GM23248 (cell line): ENCODE measurements around the gene DENND1A. TPM values are rescaled to one million over a fixed set of nuclear protein-coding genes. Genes with fewer than 3 reads are reported as not detected.

ENCODE experiments used
- DNase-seq: peaks from one replicate; pipeline ENCODE4 v3.0.0-alpha.2; 2015
- H2AFZ ChIP-seq: fragments of 200-600 bp; sonication (generic); 2 replicates; pipeline ENCODE4 v1.6.1; 2016; ENCODE audit warnings: antibody characterized with exemption
- H3F3A ChIP-seq: fragments of 200-600 bp; sonication (generic); 2 replicates; pipeline ENCODE4 v1.6.1; 2016; ENCODE audit warnings: mild to moderate bottlenecking, antibody characterized with exemption, mixed run types; ENCODE audit not compliant: insufficient read depth
- H3K27ac ChIP-seq: fragments of 200-600 bp; sonication (generic); 2 replicates; pipeline ENCODE4 v1.5.1; 2016; ENCODE audit warnings: mild to moderate bottlenecking
- H3K27me3 ChIP-seq: fragments of 200-600 bp; sonication (generic); replicated peaks from 2 replicates; pipeline ENCODE4 v1.6.1; 2016; ENCODE audit warnings: mild to moderate bottlenecking; ENCODE audit not compliant: insufficient read depth
- H3K36me3 ChIP-seq: fragments of 200-600 bp; sonication (generic); 2 replicates; pipeline ENCODE4 v1.6.1; 2016; ENCODE audit warnings: low read depth, mild to moderate bottlenecking
- H3K4me1 ChIP-seq: fragments of 200-600 bp; sonication (generic); 2 replicates; pipeline ENCODE4 v1.6.1; 2016; ENCODE audit warnings: mild to moderate bottlenecking; ENCODE audit not compliant: insufficient read depth
- H3K4me2 ChIP-seq: fragments of 200-600 bp; sonication (generic); one replicate; pipeline ENCODE4 v1.6.1; 2016; ENCODE audit warnings: mild to moderate bottlenecking; ENCODE audit not compliant: unreplicated experiment
- H3K4me3 ChIP-seq: fragments of 200-600 bp; sonication (generic); 2 replicates; pipeline ENCODE4 v1.5.1; 2016; ENCODE audit warnings: mild to moderate bottlenecking
- H3K79me2 ChIP-seq: fragments of 200-600 bp; sonication (generic); 2 replicates; pipeline ENCODE4 v1.6.1; 2016; ENCODE audit warnings: mild to moderate bottlenecking; ENCODE audit not compliant: insufficient read depth
- H3K9ac ChIP-seq: fragments of 200-600 bp; sonication (generic); 2 replicates; pipeline ENCODE4 v1.6.1; 2016; ENCODE audit warnings: mild to moderate bottlenecking
- H3K9me2 ChIP-seq: fragments of 200-600 bp; sonication (generic); 2 replicates; pipeline ENCODE4 v1.6.1; 2016; ENCODE audit warnings: mixed run types, mild to moderate bottlenecking, moderate library complexity; ENCODE audit not compliant: insufficient read depth
- H3K9me3 ChIP-seq: fragments of 200-600 bp; sonication (generic); one replicate; pipeline ENCODE4 v1.6.1; 2017; ENCODE audit warnings: low read depth
- H4K20me1 ChIP-seq: fragments of 200-600 bp; sonication (generic); 2 replicates; pipeline ENCODE4 v1.6.0; 2016; ENCODE audit not compliant: insufficient read depth
- EZH2 ChIP-seq: fragments of 200-600 bp; sonication (generic); IDR thresholded peaks from 2 replicates; pipeline ENCODE4 v1.6.1; 2018; ENCODE audit warnings: antibody characterized with exemption, mild to moderate bottlenecking; ENCODE audit not compliant: insufficient read depth, poor library complexity, severe bottlenecking
- EZH2phosphoT487 ChIP-seq: fragments of 200-600 bp; sonication (generic); IDR thresholded peaks from 2 replicates; pipeline ENCODE4 v1.6.1; 2018; ENCODE audit warnings: antibody characterized with exemption, moderate library complexity, mild to moderate bottlenecking, low read depth; ENCODE audit not compliant: insufficient read depth
- WGBS, 2 experiments: methylation state at CpG; one replicate each; pipeline ENCODE4 v1.1.6; 2015 to 2017; ENCODE audit warnings: low lambda C conversion rate in 2 of 2, low coverage in 1 of 2; ENCODE audit errors: missing lambda C conversion rate in 2 of 2; 5-methylcytosine and 5-hydroxymethylcytosine counted together
- in situ Hi-C: fragments of 300-500 bp; cut with MboI; formaldehyde crosslinking; loops from 2 replicates; pipeline ENCODE4 v1.15.0; 2020
- polyA plus RNA-seq: library from polyadenylated mRNA; unstranded; fragments of >200 nt; fragmentation: Nextera tagmentation; extraction: Ambion mirVana; gene quantifications from 2 replicates; pipeline ENCODE4 v1.2.1, GENCODE V29; 2016
- total RNA-seq: library from RNA; depleted of rRNA; stranded (reverse); fragments of >200 nt; shearing (Covaris generic); gene quantifications from 2 replicates; pipeline ENCODE4 v1.2.3, GENCODE V29; 2014

The DENND1A gene
- total and polyA plus RNA-seq, 2 experiments from 2014 or later = 13.2 to 16.4 TPM

DNA sequence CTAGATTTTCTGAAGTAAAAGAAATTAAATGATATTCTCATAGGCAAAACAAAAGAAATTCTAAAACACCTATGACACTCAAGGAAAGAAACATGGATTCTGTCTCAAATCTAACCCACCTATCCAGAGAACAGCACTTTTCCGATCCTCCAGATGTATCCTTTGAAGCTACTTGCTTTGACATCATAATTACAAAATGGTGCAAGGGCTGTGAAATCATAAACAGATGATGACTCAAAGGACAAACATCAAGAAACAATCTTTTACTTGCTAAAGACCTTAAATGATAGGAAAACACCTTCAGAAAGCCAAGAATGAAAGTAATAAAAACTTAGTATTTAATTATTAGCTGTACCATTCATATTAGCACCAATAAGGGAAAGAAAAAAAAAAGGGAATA, 202.6 kb downstream of the DENND1A start:
- no peak overlapping the region for H3K4me3 ChIP-seq
- 0 out of 2 replicates have a peak, but pooled peaks cover 6% of the 10 kb centered on the region for H3F3A ChIP-seq
- no peaks in the 10 kb centered on the region for H3K36me3 ChIP-seq
- H3K9ac ChIP-seq = no peak overlapping the region
- H3K4me1 ChIP-seq = peaks cover 6% of the 10 kb centered on the region; the same call in 1 of the 2 replicates
- H3K9me2 ChIP-seq = no peaks in the 10 kb centered on the region
- peak; percentile 21 for DNase-seq
- WGBS, 2 experiments = 95 to 97% methylated on average over 1 of the region's 1 CpG
- H3K4me2 ChIP-seq = no peak overlapping the region
- H3K9me3 ChIP-seq = no peaks in the 10 kb centered on the region
- in situ Hi-C loops = loop anchor here (10.0 kb wide), 1 partner anchor 317 kb away; no protein-coding TSS in a partner anchor
- no peak for TF ChIP-seq EZH2
- no peak for TF ChIP-seq EZH2phosphoT487
- H3K27me3 ChIP-seq = no peaks in the 10 kb centered on the region
- no peak overlapping the region for H3K27ac ChIP-seq
- H3K79me2 ChIP-seq = no peaks in the 10 kb centered on the region; the same call in 1 of the 2 replicates
- no peak overlapping the region for H2AFZ ChIP-seq
- no peaks in the 10 kb centered on the region for H4K20me1 ChIP-seq

DNA sequence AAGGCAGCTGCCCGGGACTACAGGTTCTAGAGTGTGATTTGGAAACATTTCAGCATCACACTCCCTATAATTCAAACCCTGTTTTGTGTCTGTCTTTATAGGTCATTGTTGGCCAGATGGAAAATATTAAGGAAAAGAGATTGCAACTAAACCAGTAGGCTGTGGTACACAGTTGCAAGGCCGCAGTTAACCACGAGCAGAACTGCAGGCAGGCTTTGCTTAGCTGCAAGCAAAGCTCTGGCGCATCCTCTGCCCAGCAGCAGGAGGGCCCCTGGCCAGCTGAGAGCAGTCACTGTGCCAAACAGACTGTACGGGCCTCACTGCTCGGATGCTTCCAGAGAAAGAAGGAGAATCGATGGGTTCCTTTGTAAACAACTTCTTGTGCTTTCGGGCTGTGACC, 204.5 kb downstream of the DENND1A start:
- H3K9me2 ChIP-seq = no peaks in the 10 kb centered on the region
- no peaks in the 10 kb centered on the region for H4K20me1 ChIP-seq
- H3K36me3 ChIP-seq = no peaks in the 10 kb centered on the region
- no peak overlapping the region for H3K9ac ChIP-seq
- WGBS, 2 experiments = 25 to 29% methylated on average over 8 of the region's 8 CpGs
- no peak overlapping the region for H3K27ac ChIP-seq
- H3K27me3 ChIP-seq = no peaks in the 10 kb centered on the region
- in situ Hi-C loops = loop anchor here (10.0 kb wide), 1 partner anchor 319 kb away; no protein-coding TSS in a partner anchor
- 0 out of 2 replicates have a peak, but pooled peaks cover 6% of the 10 kb centered on the region for H3F3A ChIP-seq
- no peaks in the 10 kb centered on the region; the same call in 1 of the 2 replicates for H3K79me2 ChIP-seq
- TF ChIP-seq EZH2 (no peak), EZH2phosphoT487 (no peak)
- no peaks in the 10 kb centered on the region for H3K9me3 ChIP-seq
- H3K4me3 ChIP-seq = no peak overlapping the region
- peak; percentile 47 for DNase-seq
- H2AFZ ChIP-seq = no peak overlapping the region
- no peak overlapping the region for H3K4me2 ChIP-seq
- peaks cover 6% of the 10 kb centered on the region; the same call in 1 of the 2 replicates for H3K4me1 ChIP-seq

DNA sequence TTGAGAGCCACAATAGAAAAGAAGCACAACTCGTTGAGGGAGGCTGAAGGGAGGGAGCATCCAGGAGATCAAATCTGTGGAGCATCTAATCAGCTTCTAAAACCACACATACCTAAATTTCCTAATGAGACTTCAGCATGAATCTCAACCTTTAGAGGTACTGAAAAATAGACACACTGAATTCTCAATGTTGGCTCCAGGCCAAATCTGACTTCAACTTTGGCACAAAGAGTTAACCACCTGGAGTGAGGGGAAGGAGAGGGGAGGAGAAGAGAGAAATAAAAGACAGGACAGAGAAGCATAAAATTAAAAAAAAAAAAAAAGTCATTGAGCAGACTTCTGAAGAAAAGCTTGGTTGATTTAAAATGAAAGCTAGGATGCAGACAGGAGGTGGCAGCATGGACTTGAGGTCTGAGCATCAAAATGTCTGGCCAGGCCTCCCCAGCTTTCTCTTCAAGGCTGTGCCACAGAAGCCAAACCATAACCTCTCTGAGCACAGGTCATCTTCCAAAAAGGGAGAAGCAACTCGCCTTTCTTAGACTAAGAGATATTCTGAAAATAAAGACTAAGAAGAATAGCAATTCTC, 205.6 kb downstream of the DENND1A start:
- Histone ChIP-seq H3K27me3 (no peaks in the 10 kb centered on the region), H3K36me3 (no peaks in the 10 kb centered on the region), H3K9me2 (no peaks in the 10 kb centered on the region), H3K9me3 (no peaks in the 10 kb centered on the region), H3K27ac (no peak overlapping the region), H2AFZ (no peak overlapping the region), H3K9ac (no peak overlapping the region), H3F3A (0 out of 2 replicates have a peak, but pooled peaks cover 6% of the 10 kb centered on the region), H3K79me2 (no peaks in the 10 kb centered on the region; the same call in 1 of the 2 replicates), H4K20me1 (no peaks in the 10 kb centered on the region), H3K4me3 (no peak overlapping the region), H3K4me1 (peaks cover 6% of the 10 kb centered on the region; the same call in 1 of the 2 replicates), H3K4me2 (no peak overlapping the region)
- peak; percentile 69 for DNase-seq
- in situ Hi-C loops = loop anchor here (10.0 kb wide), 1 partner anchor 320 kb away; no protein-coding TSS in a partner anchor
- 94 to 98% methylated on average over 2 of the region's 2 CpGs for WGBS, 2 experiments
- TF ChIP-seq EZH2phosphoT487 (no peak), EZH2 (no peak)

DNA sequence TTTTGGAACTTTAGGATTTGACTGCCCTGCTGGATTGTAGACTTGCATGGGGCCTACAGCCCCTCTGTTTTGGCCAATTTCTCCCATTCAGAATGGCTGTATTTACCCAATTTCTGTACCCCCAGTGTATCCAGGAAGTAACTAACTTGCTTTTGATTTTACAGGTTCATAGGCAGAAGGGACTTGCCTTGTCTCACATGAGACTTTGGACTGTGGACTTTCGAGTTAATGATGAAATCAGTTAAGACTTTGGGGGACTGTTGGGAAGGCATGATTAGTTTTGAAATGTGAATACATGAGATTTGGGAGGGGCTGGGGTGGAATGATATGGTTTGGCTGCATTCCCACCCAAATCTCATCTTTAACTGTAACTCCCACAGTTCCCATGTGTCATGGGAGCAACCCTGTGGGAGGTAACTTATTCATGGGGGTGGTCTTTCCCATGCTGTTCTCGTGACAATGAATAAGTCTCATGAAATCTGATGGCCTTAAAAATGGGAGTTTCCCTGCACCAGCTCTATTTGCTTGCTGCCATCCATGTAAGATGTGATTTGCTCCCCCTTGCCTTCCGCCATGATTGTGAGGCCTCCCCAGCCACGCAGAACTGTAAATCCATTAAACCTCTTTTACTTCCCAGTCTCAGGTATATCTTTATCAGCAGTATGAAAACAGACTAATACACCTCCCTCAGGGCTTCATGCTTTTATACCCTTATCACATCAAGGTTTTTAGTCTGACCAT, 206.6 kb downstream of the DENND1A start:
- H3F3A ChIP-seq = 0 out of 2 replicates have a peak, but pooled peaks cover 6% of the 10 kb centered on the region
- H3K79me2 ChIP-seq = no peaks in the 10 kb centered on the region
- no peak for TF ChIP-seq EZH2
- TF ChIP-seq EZH2phosphoT487 = no peak

More for the DNA sequence above, 206.6 kb downstream of the DENND1A start:
- Histone ChIP-seq H3K4me3 (no peak overlapping the region), H3K9me3 (no peaks in the 10 kb centered on the region), H2AFZ (no peak overlapping the region), H3K27me3 (no peaks in the 10 kb centered on the region), H3K9me2 (no peaks in the 10 kb centered on the region), H3K4me2 (no peak overlapping the region), H3K9ac (no peak overlapping the region), H3K36me3 (no peaks in the 10 kb centered on the region), H3K27ac (no peak overlapping the region), H3K4me1 (peaks cover 6% of the 10 kb centered on the region; the same call in 1 of the 2 replicates), H4K20me1 (no peaks in the 10 kb centered on the region)
- WGBS, 2 experiments = 90 to 92% methylated on average over 4 of the region's 4 CpGs
- no peak for DNase-seq
- in situ Hi-C loops = loop anchor here (10.0 kb wide), 1 partner anchor 321 kb away; no protein-coding TSS in a partner anchor
